ENCODE measurements around the gene DLST. TPM values are rescaled to one million over a fixed set of nuclear protein-coding genes. Genes with fewer than 3 reads are reported as not detected.
A peak's percentile ranks its signal among the peaks of the same experiment; 100 is the strongest.

The DLST gene
- polyA plus RNA-seq, 2 of the 4 experiments (the other 2 are of a cell fraction): 102 to 129 TPM

DNA sequence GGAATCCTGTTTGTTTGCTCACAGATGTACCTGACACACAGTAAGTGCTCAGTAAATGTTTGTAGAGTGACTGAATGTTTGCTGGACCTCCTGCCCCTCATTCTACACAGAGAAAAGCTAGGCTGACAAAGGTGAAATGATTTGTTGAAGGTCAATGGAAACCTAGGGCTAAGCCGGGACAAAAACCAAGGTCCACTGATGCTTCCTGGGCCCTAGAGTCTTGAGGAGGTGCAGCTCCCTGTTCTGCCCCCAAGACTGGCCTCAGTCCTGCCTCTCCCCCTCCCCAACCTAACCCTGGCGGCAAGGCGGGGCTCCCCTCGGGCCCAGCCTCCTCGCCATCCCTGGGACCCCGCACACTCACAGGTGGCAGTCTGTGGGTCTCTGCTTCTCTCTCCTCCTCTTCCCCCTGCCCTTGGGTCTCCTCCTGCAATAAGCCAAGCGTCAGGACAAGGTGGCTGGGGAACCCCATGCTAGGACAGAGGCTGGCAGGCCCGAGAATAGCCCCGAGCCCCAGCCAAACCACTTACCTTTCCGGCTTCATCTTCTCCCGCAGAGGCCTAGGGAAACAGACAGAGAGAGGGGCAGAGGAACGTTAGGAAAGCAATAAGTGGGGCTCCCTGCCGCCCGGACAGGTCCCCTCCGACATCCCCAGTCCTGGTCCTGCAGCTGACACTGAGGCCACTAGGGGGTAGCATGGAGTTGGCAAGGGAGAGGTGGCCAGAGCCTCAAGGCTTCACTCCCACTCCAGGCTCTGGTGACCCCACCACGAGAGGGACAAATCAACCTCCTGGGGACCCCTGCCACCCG is 64.3 kb downstream of the DLST start (continued):
- peak; percentile 78 for TF ChIP-seq SMC3 (IDR thresholded peaks at IDR 0.05)
- no peak for TF ChIP-seq HOXB13 (CRISPR knock-in tag; IDR thresholded peaks at IDR 0.05; ENCODE audit: low read depth)
- no peak for TF ChIP-seq ATOH8 (CRISPR knock-in tag; IDR thresholded peaks at IDR 0.05; ENCODE audit: low read depth)
- TF ChIP-seq, protein P1, sequence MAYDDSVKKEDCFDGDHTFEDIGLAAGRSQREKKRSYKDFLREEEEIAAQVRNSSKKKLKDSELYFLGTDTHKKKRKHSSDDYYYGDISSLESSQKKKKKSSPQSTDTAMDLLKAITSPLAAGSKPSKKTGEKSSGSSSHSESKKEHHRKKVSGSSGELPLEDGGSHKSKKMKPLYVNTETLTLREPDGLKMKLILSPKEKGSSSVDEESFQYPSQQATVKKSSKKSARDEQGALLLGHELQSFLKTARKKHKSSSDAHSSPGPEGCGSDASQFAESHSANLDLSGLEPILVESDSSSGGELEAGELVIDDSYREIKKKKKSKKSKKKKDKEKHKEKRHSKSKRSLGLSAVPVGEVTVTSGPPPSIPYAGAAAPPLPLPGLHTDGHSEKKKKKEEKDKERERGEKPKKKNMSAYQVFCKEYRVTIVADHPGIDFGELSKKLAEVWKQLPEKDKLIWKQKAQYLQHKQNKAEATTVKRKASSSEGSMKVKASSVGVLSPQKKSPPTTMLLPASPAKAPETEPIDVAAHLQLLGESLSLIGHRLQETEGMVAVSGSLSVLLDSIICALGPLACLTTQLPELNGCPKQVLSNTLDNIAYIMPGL (CRISPR knock-in tag; IDR thresholded peaks at IDR 0.05; ENCODE audit: borderline replicate concordance): no peak
- no peak for TF ChIP-seq KDM5A (IDR thresholded peaks at IDR 0.05)
- TF ChIP-seq ZFP36 (IDR thresholded peaks at IDR 0.05; ENCODE audit: borderline replicate concordance, partially characterized antibody): no peak
- TF ChIP-seq CBX2 (IDR thresholded peaks at IDR 0.05; ENCODE audit: borderline replicate concordance, low read depth): no peak
- TF ChIP-seq CHD2 (IDR thresholded peaks at IDR 0.05; ENCODE audit: low read length, partially characterized antibody): no peak
- TF ChIP-seq, protein P2, sequence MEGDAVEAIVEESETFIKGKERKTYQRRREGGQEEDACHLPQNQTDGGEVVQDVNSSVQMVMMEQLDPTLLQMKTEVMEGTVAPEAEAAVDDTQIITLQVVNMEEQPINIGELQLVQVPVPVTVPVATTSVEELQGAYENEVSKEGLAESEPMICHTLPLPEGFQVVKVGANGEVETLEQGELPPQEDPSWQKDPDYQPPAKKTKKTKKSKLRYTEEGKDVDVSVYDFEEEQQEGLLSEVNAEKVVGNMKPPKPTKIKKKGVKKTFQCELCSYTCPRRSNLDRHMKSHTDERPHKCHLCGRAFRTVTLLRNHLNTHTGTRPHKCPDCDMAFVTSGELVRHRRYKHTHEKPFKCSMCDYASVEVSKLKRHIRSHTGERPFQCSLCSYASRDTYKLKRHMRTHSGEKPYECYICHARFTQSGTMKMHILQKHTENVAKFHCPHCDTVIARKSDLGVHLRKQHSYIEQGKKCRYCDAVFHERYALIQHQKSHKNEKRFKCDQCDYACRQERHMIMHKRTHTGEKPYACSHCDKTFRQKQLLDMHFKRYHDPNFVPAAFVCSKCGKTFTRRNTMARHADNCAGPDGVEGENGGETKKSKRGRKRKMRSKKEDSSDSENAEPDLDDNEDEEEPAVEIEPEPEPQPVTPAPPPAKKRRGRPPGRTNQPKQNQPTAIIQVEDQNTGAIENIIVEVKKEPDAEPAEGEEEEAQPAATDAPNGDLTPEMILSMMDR (IDR thresholded peaks at IDR 0.05): peak; percentile 83
- no peak for TF ChIP-seq FOSL2 (IDR thresholded peaks at IDR 0.05)
- TF ChIP-seq FOSL2 (CRISPR knock-in tag; IDR thresholded peaks at IDR 0.05): peak; percentile 69
- TF ChIP-seq RCOR1 (IDR thresholded peaks at IDR 0.05; ENCODE audit: low read depth, low read length): no peak
- no peak for TF ChIP-seq REST (IDR thresholded peaks at IDR 0.05)
- no peak for TF ChIP-seq HOXB5 (CRISPR knock-in tag; IDR thresholded peaks at IDR 0.05)
- TF ChIP-seq TFCP2L1 (CRISPR knock-in tag; IDR thresholded peaks at IDR 0.05): no peak; the same call in 1 of the 2 replicates
- no peak for TF ChIP-seq MYC (IDR thresholded peaks at IDR 0.05; ENCODE audit: borderline replicate concordance, low read length)
- no peak for TF ChIP-seq USF2 (IDR thresholded peaks at IDR 0.05)
- TF ChIP-seq EHF (CRISPR knock-in tag; IDR thresholded peaks at IDR 0.05): no peak
- no peak for TF ChIP-seq ZSCAN20 (CRISPR knock-in tag; IDR thresholded peaks at IDR 0.05)
- TF ChIP-seq CBX8 (IDR thresholded peaks at IDR 0.05): no peak
- no peak for TF ChIP-seq NPAS2 (CRISPR knock-in tag; IDR thresholded peaks at IDR 0.05; ENCODE audit: borderline replicate concordance)
- TF ChIP-seq ESRRA (IDR thresholded peaks at IDR 0.05; ENCODE audit: borderline replicate concordance, low read length): peak; percentile 31; the same call in 1 of the 2 replicates
- no peak for TF ChIP-seq MAFK (IDR thresholded peaks at IDR 0.05; ENCODE audit: partially characterized antibody)
- TF ChIP-seq POLR2A (IDR thresholded peaks at IDR 0.05; ENCODE audit: low read length): no peak
- no peak for TF ChIP-seq NFE2L2 (conservative IDR thresholded peaks at IDR 0.05; ENCODE audit: low read length)
- no peak for TF ChIP-seq JUNB (IDR thresholded peaks at IDR 0.05)
- no peak for TF ChIP-seq HES2 (IDR thresholded peaks at IDR 0.05)
- no peak for TF ChIP-seq ZNF302 (CRISPR knock-in tag; IDR thresholded peaks at IDR 0.05)
- TF ChIP-seq CEBPB (IDR thresholded peaks at IDR 0.05): no peak; a peak in 1 of 4 replicates
